SK-N-MC (cell line): Measurements from ENCODE around the gene NLRC5.

Source experiments
- EZH2 ChIP-seq: fragments of 200-600 bp; sonication (generic); IDR thresholded peaks from one replicate; pipeline ENCODE4 v1.6.1; 2017; ENCODE audit warnings: antibody characterized with exemption
- POLR2AphosphoS5 ChIP-seq: IDR thresholded peaks from 2 replicates; pipeline ENCODE4 v1.6.1; 2012; ENCODE audit warnings: mild to moderate bottlenecking, low read depth, low read length, borderline replicate concordance

GRCh38 chr16:57072616-57073275 lies 83.4 kb downstream of the NLRC5 start:
- TF ChIP-seq EZH2 (no peak), POLR2AphosphoS5 (no peak)
